ENCODE data around the gene SERTAD1.
A peak's percentile ranks its signal among the peaks of the same experiment; 100 is the strongest.
"Not testable (repeated sequence)": the region's sequence is repeated elsewhere in the genome, so short reads cannot be mapped to it uniquely, and the experiment has no call there.

Gene SERTAD1

GRCh38 chr19:40422748-40423566, 2.8 kb downstream of the SERTAD1 start:
- no peak for DNase-seq (ENCODE audit: low spot score)

GRCh38 chr19:40421993-40422747, 3.6 kb downstream of the SERTAD1 start:
- peak; percentile 60 for DNase-seq (ENCODE audit: low spot score)

- peak; percentile 89 for DNase-seq (ENCODE audit: low spot score)
These were observed 4.7 kb downstream of the SERTAD1 start for GRCh38 chr19:40420766-40421765.

- DNase-seq (ENCODE audit: low spot score), result no peak
These were observed 5.4 kb downstream of the SERTAD1 start for GRCh38 chr19:40420451-40420765.

GRCh38 chr19:40419780-40420179, 6.0 kb downstream of the SERTAD1 start:
- DNase-seq (ENCODE audit: low spot score), result no peak

- no peak for DNase-seq (ENCODE audit: low spot score)
These were observed 6.7 kb downstream of the SERTAD1 start for GRCh38 chr19:40419066-40419612.

- DNase-seq (ENCODE audit: low spot score), result no peak
These were observed 7.8 kb downstream of the SERTAD1 start for GRCh38 chr19:40418040-40418439.

- no peak for DNase-seq (ENCODE audit: low spot score)
These were observed 8.2 kb downstream of the SERTAD1 start for GRCh38 chr19:40417643-40417981.

- DNase-seq (ENCODE audit: low spot score), result no peak
These were observed 8.7 kb downstream of the SERTAD1 start for GRCh38 chr19:40416918-40417642.

GRCh38 chr19:40415768-40416167, 10.0 kb downstream of the SERTAD1 start:
- DNase-seq (ENCODE audit: low spot score), result no peak

GRCh38 chr19:40414542-40415535, 11.0 kb downstream of the SERTAD1 start:
- no peak for DNase-seq (ENCODE audit: low spot score)

GRCh38 chr19:40413291-40413845, 12.4 kb downstream of the SERTAD1 start, which contains the start of gene PRX:
TSS of gene PRX (minus strand) at chr19:40413378. CDS start at chr19:40407932, 5,446 bp downstream.
- DNase-seq (ENCODE audit: low spot score), result no peak

- no peak for DNase-seq (ENCODE audit: low spot score)
These were observed 12.9 kb downstream of the SERTAD1 start for GRCh38 chr19:40412866-40413265.

GRCh38 chr19:40411958-40412499, 13.8 kb downstream of the SERTAD1 start:
- DNase-seq (ENCODE audit: low spot score), result no peak

GRCh38 chr19:40411125-40411842, 14.5 kb downstream of the SERTAD1 start:
- DNase-seq (ENCODE audit: low spot score), result no peak

GRCh38 chr19:40410030-40410389, 15.8 kb downstream of the SERTAD1 start:
- no peak for DNase-seq (ENCODE audit: low spot score)

GRCh38 chr19:40408598-40408925, 17.2 kb downstream of the SERTAD1 start:
- DNase-seq (ENCODE audit: low spot score), result not testable (repeated sequence)

- DNase-seq (ENCODE audit: low spot score), result peak; percentile 65
These were observed 17.8 kb downstream of the SERTAD1 start for GRCh38 chr19:40407714-40408597.

All from hematopoietic multipotent progenitor cell treated with erythropoietin and hydrocortisone succinate and interleukin-3 and kit ligand, for 17 days (in vitro differentiated cells).